Endothelial cell of umbilical vein (primary cell): ENCODE measurements around the gene FAM83F. TPM values are rescaled to one million over a fixed set of nuclear protein-coding genes. Genes with fewer than 3 reads are reported as not detected.

Experiments
- BruUV-seq: library from RNA; stranded (reverse); fragments of 400-500 nt; replicated peaks from 2 replicates; lab custom pipeline; 2021; lab: Mats Ljungman, UMichigan
- CTCF ChIA-PET: fragments of 300-600, 350-600 bp; sonication (Branson Sonifier 250); formaldehyde crosslinking; loops from one replicate; lab custom pipeline; 2021; ENCODE audit warnings: antibody characterized with exemption, inconsistent platforms; lab: Charles Lee
- POLR2A ChIA-PET: fragments of 300-600, 350-600 bp; sonication (Branson Sonifier 250); formaldehyde crosslinking; loops from one replicate; lab custom pipeline; 2021; ENCODE audit warnings: antibody characterized with exemption, inconsistent platforms; lab: Charles Lee
- DNase-seq: peaks from one replicate; pipeline ENCODE4 v3.0.0-alpha.2; 2011; ENCODE audit warnings: low read depth, low spot score
- FAIRE-seq: peaks from 2 replicates; lab custom pipeline; 2011; peaks lifted over from hg19 to GRCh38; lab: Jason Lieb, UNC
- H2AFZ ChIP-seq: 2 replicates; pipeline ENCODE4 v1.6.0; 2012; ENCODE audit warnings: low read depth, low read length, control low read depth, inconsistent platforms
- H3K27ac ChIP-seq: 2 replicates; pipeline ENCODE4 v1.5.1; 2011; ENCODE audit warnings: low read depth, mild to moderate bottlenecking, control low read depth, low read length, moderate library complexity; ENCODE audit not compliant: insufficient read depth
- H3K27me3 ChIP-seq, 2 experiments: 2 replicates each; pipeline versions ENCODE4 v1.6.0 to v1.6.1; 2011; ENCODE audit warnings: low read length in 2 of 2, mixed read lengths in 1 of 2; ENCODE audit not compliant: control insufficient read depth in 2 of 2, insufficient read depth in 2 of 2
- H3K36me3 ChIP-seq, 2 experiments: 2 replicates in 1 of 2; 3 replicates in 1 of 2; pipeline ENCODE4 v1.5.1; 2011; ENCODE audit warnings: low read length in 2 of 2, mild to moderate bottlenecking in 1 of 2, moderate library complexity in 1 of 2; ENCODE audit not compliant: control insufficient read depth in 2 of 2, insufficient read depth in 2 of 2; ENCODE audit errors: extremely low read depth in 1 of 2
- H3K4me1 ChIP-seq: 3 replicates; pipeline ENCODE4 v1.5.1; 2011; ENCODE audit warnings: mild to moderate bottlenecking, low read length; ENCODE audit not compliant: control insufficient read depth, insufficient read depth; ENCODE audit errors: extremely low read depth
- H3K4me2 ChIP-seq: 2 replicates; pipeline ENCODE4 v1.6.1; 2011; ENCODE audit warnings: low read length, control low read depth, mixed read lengths; ENCODE audit not compliant: insufficient read depth
- H3K4me3 ChIP-seq, 3 experiments: fragments of 200-600 bp in 1 of 3; sonication (generic), shearing (Covaris generic) in 1 of 3; replicated peaks in 1 of 3; 2 replicates each; pipeline ENCODE4 v1.5.1; 2011 to 2016; ENCODE audit warnings: control low read depth in 3 of 3, low read length in 3 of 3, mild to moderate bottlenecking in 2 of 3, inconsistent platforms in 1 of 3, low read depth in 1 of 3, moderate library complexity in 1 of 3; ENCODE audit not compliant: insufficient read depth in 1 of 3
- H3K79me2 ChIP-seq: 2 replicates; pipeline ENCODE4 v1.6.0; 2012; ENCODE audit warnings: low read length, inconsistent platforms; ENCODE audit not compliant: control insufficient read depth, insufficient read depth
- H3K9ac ChIP-seq: replicated peaks from 2 replicates; pipeline ENCODE3; 2011; ENCODE audit warnings: low read length, control low read depth; ENCODE audit not compliant: insufficient read depth; ENCODE audit errors: extremely low read depth
- H3K9me1 ChIP-seq: replicated peaks from 3 replicates; pipeline ENCODE4 v1.6.0; 2011; ENCODE audit warnings: mild to moderate bottlenecking, low read length; ENCODE audit not compliant: control insufficient read depth, insufficient read depth; ENCODE audit errors: extremely low read depth
- H3K9me3 ChIP-seq: replicated peaks from 2 replicates; pipeline ENCODE4 v1.5.1; 2012; ENCODE audit warnings: low read length, inconsistent platforms; ENCODE audit not compliant: control insufficient read depth, insufficient read depth
- H4K20me1 ChIP-seq: replicated peaks from 2 replicates; pipeline ENCODE3; 2011; ENCODE audit warnings: mild to moderate bottlenecking, low read length; ENCODE audit not compliant: control insufficient read depth, insufficient read depth; ENCODE audit errors: extremely low read depth
- CTCF ChIP-seq, 2 donors: IDR thresholded peaks; 1 replicate in 1 of 2; 2 replicates in 1 of 2; pipeline ENCODE4 v1.5.1; 2011; ENCODE audit warnings: low read length in 2 of 2, mild to moderate bottlenecking in 2 of 2, moderate library complexity in 2 of 2, control low read depth in 1 of 2, inconsistent platforms in 1 of 2, low read depth in 1 of 2; ENCODE audit not compliant: insufficient read depth in 1 of 2; ENCODE audit errors: extremely low read depth in 1 of 2
- EZH2 ChIP-seq: IDR thresholded peaks from 2 replicates; pipeline ENCODE4 v1.6.1; 2012; ENCODE audit warnings: borderline replicate concordance, low read depth, mild to moderate bottlenecking, moderate library complexity, low read length, inconsistent platforms; ENCODE audit not compliant: severe bottlenecking
- FOS ChIP-seq: IDR thresholded peaks from 2 replicates; pipeline ENCODE4 v1.6.1; 2011; ENCODE audit warnings: mild to moderate bottlenecking, low read length, moderate library complexity, borderline replicate concordance; ENCODE audit not compliant: insufficient read depth
- GATA2 ChIP-seq: IDR thresholded peaks from 2 replicates; pipeline ENCODE4 v1.7.0; 2011; ENCODE audit warnings: low read depth, mild to moderate bottlenecking, moderate library complexity, mixed read lengths, low read length; ENCODE audit not compliant: insufficient read length, insufficient read depth
- MAX ChIP-seq: IDR thresholded peaks from 2 replicates; pipeline ENCODE4 v1.6.1; 2011; ENCODE audit not compliant: insufficient read depth, insufficient read length
- MYC ChIP-seq: IDR thresholded peaks from one replicate; pipeline ENCODE4 v1.6.1; 2011; ENCODE audit warnings: mild to moderate bottlenecking, low read depth, low read length
- POLR2A ChIP-seq: IDR thresholded peaks from 2 replicates; pipeline ENCODE4 v1.6.1; 2012; ENCODE audit warnings: low read depth, mild to moderate bottlenecking, control low read depth, low read length
- POLR2AphosphoS5 ChIP-seq: IDR thresholded peaks from 2 replicates; pipeline ENCODE4 v1.6.1; 2012; ENCODE audit warnings: low read depth, mild to moderate bottlenecking, control low read depth, low read length, moderate library complexity; ENCODE audit not compliant: insufficient read depth
- dilution Hi-C: fragments of 300-500 bp; cut with MboI; formaldehyde crosslinking; loops from one replicate; pipeline ENCODE4 v1.15.0; 2019; ENCODE audit warnings: low sequenced_read_pairs; ENCODE audit not compliant: extremely low pct_ligation_motif_present
- intact Hi-C: fragments of 100-400 bp; cut with micrococcal nuclease; formaldehyde crosslinking; loops from one replicate; pipeline ENCODE4 v1.10.0; 2022
- polyA plus RNA-seq, 4 experiments: library from polyadenylated mRNA; depleted of rRNA in 3 of 4; stranded (reverse) in 3 of 4; unstranded in 1 of 4; fragments of >200 nt; gene quantifications; 2 replicates each; pipeline versions ENCODE4 v1.2.1 to v1.2.3, GENCODE V29; 2011 to 2012; ENCODE audit warnings: missing spikeins in 1 of 4
- total RNA-seq: library from RNA; stranded (reverse); gene quantifications from 2 replicates; pipeline ENCODE4 v1.2.3, GENCODE V29; 2021

Gene FAM83F
- total and polyA plus RNA-seq, 2 donors (not counting 3 experiments of a cell fraction or from before 2014, with no cell fraction given), result not detected

- H2AFZ ChIP-seq, result no peak overlapping the region
- FAIRE-seq (no peak), DNase-seq (peak; percentile 12)
- no peak overlapping the region for H3K4me3 ChIP-seq
- ChIA-PET POLR2A (no interaction called here), CTCF (no interaction called here)
- no peaks in the 10 kb centered on the region for H3K36me3 ChIP-seq
- dilution Hi-C loops, result no loop called here
- no peak overlapping the region for H3K27ac ChIP-seq
- H3K79me2 ChIP-seq, result no peaks in the 10 kb centered on the region
- no peaks in the 10 kb centered on the region for H3K9me3 ChIP-seq
- no peaks in the 10 kb centered on the region for H3K9me1 ChIP-seq
- peaks cover 4 to 7% of the 10 kb centered on the region in 2 experiments for H3K27me3 ChIP-seq
- TF ChIP-seq MYC (no peak), MAX (no peak), FOS (no peak), POLR2A (no peak), POLR2AphosphoS5 (no peak), GATA2 (no peak), EZH2 (no peak), CTCF (IDR thresholded peaks at IDR 0.05; ENCODE audit: extremely low read depth in 1 of 2, insufficient read depth in 1 of 2, low read depth in 1 of 2, low read length in 2 of 2) (no peak)
- no peaks in the 10 kb centered on the region for H4K20me1 ChIP-seq
- BruUV-seq, result no TSS peak
- H3K9ac ChIP-seq, result no peak overlapping the region
- H3K4me1 ChIP-seq, result no peaks in the 10 kb centered on the region
- intact Hi-C loops, result no loop called here
- H3K4me2 ChIP-seq, result no peak overlapping the region
Measured at GRCh38 chr22:39946503-39947219, 48.1 kb upstream of the FAM83F start.
